Activated CD8-positive, alpha-beta T cell treated with anti-CD3 and anti-CD28 coated beads for 36 hours (primary cell): ENCODE data around the gene KBTBD12. TPM values are rescaled to one million over a fixed set of nuclear protein-coding genes. Genes with fewer than 3 reads are reported as not detected.

Experiments
- ATAC-seq: fragments of 200-7000 bp; cut with Tn5 transposase; one replicate; pipeline ENCODE4 v1.10.0; 2021; ENCODE audit warnings: mild to moderate bottlenecking, moderate library complexity
- CTCF ChIA-PET: fragments of 350-600 bp; sonication (Branson Sonifier 250); formaldehyde crosslinking; loops from one replicate; lab custom pipeline; 2021; ENCODE audit warnings: antibody characterized with exemption; lab: Charles Lee
- POLR2A ChIA-PET: fragments of 350-600 bp; sonication (Branson Sonifier 250); formaldehyde crosslinking; loops from one replicate; lab custom pipeline; 2021; ENCODE audit warnings: antibody characterized with exemption; lab: Charles Lee
- DNase-seq: peaks from one replicate; pipeline ENCODE4 v3.0.0-alpha.2; 2020
- H3K27ac Mint-ChIP-seq: one replicate; pipeline ENCODE4 v1.8.0; 2021; ENCODE audit warnings: mild to moderate bottlenecking, mixed read lengths
- H3K27me3 Mint-ChIP-seq: one replicate; pipeline ENCODE4 v1.8.0; 2021; ENCODE audit warnings: mixed read lengths
- H3K36me3 Mint-ChIP-seq: one replicate; pipeline ENCODE4 v1.8.0; 2021; ENCODE audit warnings: low read depth, mixed read lengths
- H3K4me1 Mint-ChIP-seq: one replicate; pipeline ENCODE4 v1.8.0; 2021; ENCODE audit warnings: low read depth, mixed read lengths
- H3K4me3 Mint-ChIP-seq: one replicate; pipeline ENCODE4 v1.8.0; 2021; ENCODE audit warnings: mild to moderate bottlenecking, moderate library complexity, mixed read lengths
- H3K9me3 Mint-ChIP-seq: one replicate; pipeline ENCODE4 v1.8.0; 2021; ENCODE audit warnings: mixed read lengths
- CTCF ChIP-seq: fragments of 200-600 bp; IDR thresholded peaks from one replicate; pipeline ENCODE4 v1.8.0; 2022; ENCODE audit warnings: antibody characterized with exemption, mild to moderate bottlenecking
- intact Hi-C: fragments of 100-400 bp; cut with micrococcal nuclease; formaldehyde crosslinking; loops from one replicate; pipeline ENCODE4 v1.10.0; 2022
- total RNA-seq, 2 experiments: library from RNA; stranded (reverse); gene quantifications; one replicate each; pipeline ENCODE4 v1.2.3, GENCODE V29; 2021

Gene KBTBD12
- total RNA-seq, 2 experiments from 2014 or later = not detected

GRCh38 chr3:127933396-127933795 lies 18.4 kb downstream of the KBTBD12 start:
- Mint-ChIP-seq H3K27ac (no peak overlapping the region), H3K4me1 (no peaks in the 10 kb centered on the region), H3K36me3 (no peaks in the 10 kb centered on the region), H3K9me3 (no peaks in the 10 kb centered on the region), H3K4me3 (no peak overlapping the region), H3K27me3 (peaks cover 26% of the 10 kb centered on the region)
- POLR2A ChIA-PET = no interaction called here
- CTCF ChIA-PET = no interaction called here
- ATAC-seq (no peak), DNase-seq (no peak)
- TF ChIP-seq CTCF = no peak
- intact Hi-C loops = no loop called here

GRCh38 chr3:127938800-127939199 lies 23.8 kb downstream of the KBTBD12 start:
- DNase-seq (no peak), ATAC-seq (no peak)
- no peak overlapping the region for H3K4me3 Mint-ChIP-seq
- H3K27me3 Mint-ChIP-seq = peaks cover 15% of the 10 kb centered on the region
- intact Hi-C loops = no loop called here
- no peak for TF ChIP-seq CTCF
- ChIA-PET POLR2A (no interaction called here), CTCF (no interaction called here)
- H3K4me1 Mint-ChIP-seq = no peaks in the 10 kb centered on the region
- H3K27ac Mint-ChIP-seq = no peak overlapping the region
- H3K9me3 Mint-ChIP-seq = peaks cover 10% of the 10 kb centered on the region
- no peaks in the 10 kb centered on the region for H3K36me3 Mint-ChIP-seq

- no peaks in the 10 kb centered on the region for H3K36me3 Mint-ChIP-seq
- H3K4me3 Mint-ChIP-seq = no peak overlapping the region
- peaks cover 11% of the 10 kb centered on the region for H3K9me3 Mint-ChIP-seq
- intact Hi-C loops = no loop called here
- no peak overlapping the region for H3K27ac Mint-ChIP-seq
- no peak for TF ChIP-seq CTCF
- H3K4me1 Mint-ChIP-seq = no peaks in the 10 kb centered on the region
- DNase-seq (no peak), ATAC-seq (no peak)
- ChIA-PET POLR2A (no interaction called here), CTCF (no interaction called here)
- H3K27me3 Mint-ChIP-seq = peaks cover 8% of the 10 kb centered on the region
Observed at GRCh38 chr3:127940116-127940515, 25.1 kb downstream of the KBTBD12 start.

GRCh38 chr3:127942613-127943012 lies 27.6 kb downstream of the KBTBD12 start:
- intact Hi-C loops = no loop called here
- H3K27me3 Mint-ChIP-seq = peaks cover 11% of the 10 kb centered on the region
- H3K9me3 Mint-ChIP-seq = peaks cover 11% of the 10 kb centered on the region
- no peak overlapping the region for H3K4me3 Mint-ChIP-seq
- ChIA-PET CTCF (no interaction called here), POLR2A (no interaction called here)
- no peaks in the 10 kb centered on the region for H3K4me1 Mint-ChIP-seq
- no peak overlapping the region for H3K27ac Mint-ChIP-seq
- no peak for TF ChIP-seq CTCF
- H3K36me3 Mint-ChIP-seq = no peaks in the 10 kb centered on the region
- DNase-seq (no peak), ATAC-seq (no peak)

GRCh38 chr3:127948211-127948610 lies 33.2 kb downstream of the KBTBD12 start:
- POLR2A ChIA-PET = no interaction called here
- H3K27me3 Mint-ChIP-seq = peaks cover 8% of the 10 kb centered on the region
- ATAC-seq = no peak
- H3K9me3 Mint-ChIP-seq = peaks cover 3% of the 10 kb centered on the region
- H3K4me3 Mint-ChIP-seq = no peak overlapping the region
- DNase-seq = no peak
- CTCF ChIA-PET = no interaction called here
- no peaks in the 10 kb centered on the region for H3K4me1 Mint-ChIP-seq
- H3K36me3 Mint-ChIP-seq = no peaks in the 10 kb centered on the region
- no peak overlapping the region for H3K27ac Mint-ChIP-seq
- no peak for TF ChIP-seq CTCF
- intact Hi-C loops = no loop called here
